ENCODE results near the gene LUC7L2. TPM values are rescaled to one million over a fixed set of nuclear protein-coding genes. Genes with fewer than 3 reads are reported as not detected.
"Not testable (repeated sequence)": the region's sequence is repeated elsewhere in the genome, so short reads cannot be mapped to it uniquely, and the experiment has no call there.

LUC7L2 gene
- total RNA-seq, 1 experiment from 2014 or later = 49.6 TPM

DNA sequence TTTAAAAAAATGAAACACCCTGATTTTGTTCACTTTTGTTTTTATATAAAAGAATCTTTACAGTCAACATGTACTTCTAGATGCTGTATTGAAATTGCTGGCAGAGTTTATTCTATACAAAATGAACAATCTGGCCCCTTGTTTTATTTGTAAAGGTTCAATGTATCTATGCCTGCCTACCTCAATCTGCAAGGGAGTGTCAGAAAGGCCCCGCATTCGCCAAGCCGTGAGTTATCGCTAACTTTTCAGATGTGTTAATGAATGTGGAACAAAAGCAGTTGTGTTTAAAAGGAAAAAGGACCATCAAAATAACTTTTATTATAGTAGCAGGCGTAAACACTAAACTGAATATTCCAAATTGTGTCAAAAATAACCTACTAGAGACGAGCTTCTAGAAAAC, 14.6 kb downstream of the LUC7L2 start:
- DNase-seq (ENCODE audit: low read depth, low spot score) = no peak
- in situ Hi-C loops (cut with HindIII; ENCODE audit: low pct_unique_long_range_greater_than_20kb, low sequenced_read_pairs) = no loop called here

DNA sequence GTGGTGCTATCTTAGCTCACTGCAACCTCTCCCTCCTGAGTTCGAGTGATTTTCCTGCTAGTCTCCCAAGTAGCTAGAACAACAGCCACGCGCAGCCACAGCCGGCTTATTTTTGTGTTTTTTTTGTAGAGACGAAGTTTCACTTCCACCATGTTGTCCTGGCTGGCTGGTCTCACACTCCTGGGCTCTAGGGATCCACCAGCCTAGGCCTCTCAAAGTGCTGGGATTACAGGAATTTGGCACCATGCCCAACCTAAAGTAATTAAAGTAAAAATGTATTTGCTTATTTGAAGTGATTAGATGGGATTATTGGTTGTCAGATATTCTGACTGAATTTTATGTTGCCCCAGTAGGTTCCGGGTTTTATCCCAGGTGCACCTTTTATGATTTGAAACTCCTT, 22.7 kb downstream of the LUC7L2 start:
- no peak for DNase-seq (ENCODE audit: low read depth, low spot score)
- in situ Hi-C loops (cut with HindIII; ENCODE audit: low pct_unique_long_range_greater_than_20kb, low sequenced_read_pairs) = no loop called here

DNA sequence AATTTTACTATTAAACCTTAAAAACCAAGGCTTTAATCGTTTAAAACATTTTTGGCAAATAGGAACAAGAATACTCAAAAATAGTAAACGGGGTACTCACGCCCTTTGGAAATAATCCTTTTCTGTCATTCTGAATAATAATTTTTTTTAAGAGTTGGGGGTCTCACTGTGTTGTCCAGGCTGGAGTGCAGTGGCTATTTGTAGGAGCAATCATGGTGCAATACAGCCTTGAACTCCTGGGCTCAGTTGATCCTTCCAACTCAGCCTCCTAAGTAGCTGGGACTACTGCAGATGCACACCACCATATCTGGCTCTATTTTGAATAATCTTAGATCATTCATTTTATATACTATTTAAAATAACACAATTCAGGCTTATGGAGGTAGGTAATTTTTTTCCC, 24.9 kb downstream of the LUC7L2 start:
- DNase-seq (ENCODE audit: low read depth, low spot score) = no peak
- in situ Hi-C loops (cut with HindIII; ENCODE audit: low pct_unique_long_range_greater_than_20kb, low sequenced_read_pairs) = no loop called here

DNA sequence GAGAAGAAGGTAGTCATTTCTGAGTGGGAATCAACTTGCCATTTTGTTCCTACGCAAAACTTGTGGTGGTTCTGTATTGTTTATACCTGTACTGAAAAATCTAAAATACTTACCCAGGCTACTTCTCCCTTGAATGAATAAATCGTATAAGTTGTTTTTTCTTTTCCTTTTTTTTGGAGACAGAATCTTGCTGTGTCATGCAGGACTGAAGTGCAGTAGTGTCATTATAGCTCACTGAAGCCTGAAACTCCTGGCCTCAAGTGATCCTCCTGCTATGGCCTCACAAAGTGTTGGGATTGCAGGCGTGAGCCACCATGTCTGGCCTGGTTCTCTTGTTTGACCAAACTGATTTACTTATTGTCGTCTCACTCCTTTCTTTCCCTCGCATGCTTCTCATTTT, 27.9 kb downstream of the LUC7L2 start:
- no peak for DNase-seq (ENCODE audit: low read depth, low spot score)
- in situ Hi-C loops (cut with HindIII; ENCODE audit: low pct_unique_long_range_greater_than_20kb, low sequenced_read_pairs) = no loop called here

DNA sequence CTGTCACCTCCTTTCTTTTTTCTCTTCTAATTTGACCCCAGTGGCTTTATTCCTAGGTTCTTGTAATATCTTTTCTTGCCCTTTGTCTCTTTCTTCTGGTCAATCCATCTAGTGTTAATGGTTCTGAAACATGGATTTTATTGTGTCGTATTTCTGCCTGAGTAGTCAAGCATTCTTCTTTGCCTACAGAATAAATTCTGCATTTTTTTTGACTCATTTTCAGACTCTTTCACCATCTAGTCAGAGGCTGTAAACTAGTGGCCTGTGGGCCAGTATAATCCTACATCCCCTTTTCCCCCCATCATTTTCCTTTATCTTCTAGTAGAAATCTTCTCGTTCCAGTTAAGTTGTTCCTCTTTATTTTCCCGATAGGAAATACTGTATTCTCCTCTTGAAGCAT, 29.4 kb downstream of the LUC7L2 start:
- no peak for DNase-seq (ENCODE audit: low read depth, low spot score)
- in situ Hi-C loops (cut with HindIII; ENCODE audit: low pct_unique_long_range_greater_than_20kb, low sequenced_read_pairs) = no loop called here

DNA sequence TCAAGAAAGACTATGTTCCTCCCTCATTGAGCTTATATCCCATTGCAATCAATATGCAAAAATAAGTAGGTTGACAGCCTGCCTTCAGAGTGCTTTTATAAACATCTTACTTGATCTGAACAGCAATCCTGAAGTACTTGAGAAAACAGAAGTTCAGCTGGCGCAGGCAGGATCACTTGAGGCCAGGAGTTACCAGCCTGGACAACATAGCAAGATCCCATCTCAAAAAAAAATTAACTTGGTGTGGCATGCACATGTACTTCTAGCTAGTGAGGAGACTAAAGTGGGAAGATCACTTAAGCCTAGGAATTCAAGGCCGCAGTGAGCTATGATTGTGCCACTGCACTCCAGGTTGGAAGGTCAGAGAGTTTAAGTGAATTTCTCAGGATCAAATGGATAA, 30.1 kb downstream of the LUC7L2 start:
- DNase-seq (ENCODE audit: low read depth, low spot score) = no peak
- in situ Hi-C loops (cut with HindIII; ENCODE audit: low pct_unique_long_range_greater_than_20kb, low sequenced_read_pairs) = no loop called here

DNA sequence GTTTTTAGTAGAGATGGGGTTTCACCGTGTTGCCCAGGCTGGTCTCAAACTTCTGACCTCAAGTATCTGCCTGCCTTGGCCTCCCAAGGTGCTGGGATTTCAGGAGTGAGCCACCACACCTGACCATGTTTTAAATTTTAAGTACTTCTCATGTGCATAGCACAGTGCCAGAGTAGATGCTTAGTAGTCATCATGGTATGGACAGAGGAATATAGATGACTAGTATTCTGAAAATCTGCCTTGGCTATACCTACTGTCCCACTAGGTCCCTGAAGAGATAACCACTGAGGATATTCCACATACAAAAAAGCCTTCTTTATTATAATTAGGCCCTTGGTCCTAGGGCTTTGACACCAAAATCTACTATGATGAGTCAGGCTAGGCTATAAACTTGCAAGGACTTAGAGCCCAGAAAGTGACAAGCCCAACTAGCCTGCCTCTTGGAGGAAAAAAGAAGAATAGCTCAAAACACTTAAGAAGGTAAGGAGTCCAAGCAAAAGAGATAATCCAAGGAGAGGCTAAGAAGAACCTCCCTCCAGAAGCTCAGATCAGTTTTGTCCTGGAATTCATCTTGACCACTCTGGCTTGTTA, 34.0 kb downstream of the LUC7L2 start:
- DNase-seq (ENCODE audit: low read depth, low spot score) = no peak
- in situ Hi-C loops (cut with HindIII; ENCODE audit: low pct_unique_long_range_greater_than_20kb, low sequenced_read_pairs) = no loop called here

DNA sequence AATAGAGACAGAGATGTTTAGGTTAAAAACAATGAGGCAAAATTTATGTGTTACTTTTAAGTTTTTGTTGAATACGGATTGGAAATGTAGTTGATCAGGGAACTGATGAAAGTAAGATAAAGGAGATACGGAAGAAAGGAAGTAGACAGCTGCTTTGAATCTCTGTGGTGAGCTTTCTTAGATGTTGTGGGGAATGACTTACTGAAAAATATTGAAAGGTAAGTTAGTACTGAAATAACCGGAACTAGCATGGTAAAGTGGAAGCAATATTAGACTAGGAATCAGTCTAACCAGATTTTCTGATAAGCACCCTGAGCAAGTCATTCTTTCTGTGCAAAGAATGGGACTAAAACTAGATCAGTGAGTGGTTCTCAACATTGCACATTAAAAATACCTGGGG, 34.8 kb downstream of the LUC7L2 start:
- in situ Hi-C loops (cut with HindIII; ENCODE audit: low pct_unique_long_range_greater_than_20kb, low sequenced_read_pairs) = no loop called here

DNA sequence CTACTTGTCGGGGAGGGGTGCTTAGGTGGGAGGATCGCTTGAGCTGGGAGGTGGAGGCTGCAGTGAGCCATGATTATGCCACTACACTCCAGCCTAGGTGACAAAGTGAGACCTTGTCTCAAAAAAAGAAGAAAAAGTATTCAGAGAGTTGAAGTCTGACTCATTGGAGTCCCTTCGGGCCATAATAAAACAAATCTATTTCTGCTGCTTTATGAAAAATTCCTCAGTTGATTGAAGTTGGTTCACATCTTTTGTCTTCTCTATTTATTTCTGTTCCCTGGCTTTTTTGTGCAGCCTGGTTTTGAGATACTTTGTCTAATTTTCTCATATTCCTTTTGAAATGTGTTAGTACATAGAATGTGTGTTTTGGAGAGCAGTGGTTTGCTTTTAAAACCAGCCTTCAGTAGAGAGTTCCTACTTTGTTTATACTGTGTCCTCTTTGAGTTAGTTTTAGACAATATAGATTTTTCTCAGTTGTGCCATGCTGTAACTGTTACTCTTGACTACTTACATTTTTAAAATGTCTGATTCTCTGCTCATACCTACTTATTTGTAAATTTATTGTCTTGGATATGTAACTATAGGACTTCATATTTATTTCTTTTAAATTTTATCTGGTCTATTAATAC, 36.7 kb downstream of the LUC7L2 start:
- in situ Hi-C loops (cut with HindIII; ENCODE audit: low pct_unique_long_range_greater_than_20kb, low sequenced_read_pairs) = no loop called here
- DNase-seq (ENCODE audit: low read depth, low spot score) = peak; percentile 32

More for the DNA sequence above, 34.8 kb downstream of the LUC7L2 start:
- no peak for DNase-seq (ENCODE audit: low read depth, low spot score)

DNA sequence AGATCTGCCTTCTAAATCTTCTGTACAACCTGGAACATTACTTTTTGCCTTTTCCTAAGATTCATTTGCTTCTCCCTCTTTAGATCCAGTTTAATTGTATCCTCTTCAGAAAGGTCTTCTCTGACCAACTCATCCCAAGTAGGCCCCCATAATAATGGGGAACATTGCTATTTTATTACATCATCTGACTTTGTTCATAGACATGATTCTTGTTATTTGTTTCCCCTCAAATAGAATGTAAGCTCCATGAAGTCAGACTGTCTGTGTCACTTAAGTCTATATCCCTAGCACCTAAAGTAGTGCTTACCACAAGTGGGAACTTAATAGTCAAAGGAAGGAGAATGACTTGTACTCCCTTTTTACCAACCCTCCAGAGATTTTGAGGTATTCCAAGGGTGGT, 37.5 kb downstream of the LUC7L2 start:
- DNase-seq (ENCODE audit: low read depth, low spot score) = no peak
- in situ Hi-C loops (cut with HindIII; ENCODE audit: low pct_unique_long_range_greater_than_20kb, low sequenced_read_pairs) = no loop called here

DNA sequence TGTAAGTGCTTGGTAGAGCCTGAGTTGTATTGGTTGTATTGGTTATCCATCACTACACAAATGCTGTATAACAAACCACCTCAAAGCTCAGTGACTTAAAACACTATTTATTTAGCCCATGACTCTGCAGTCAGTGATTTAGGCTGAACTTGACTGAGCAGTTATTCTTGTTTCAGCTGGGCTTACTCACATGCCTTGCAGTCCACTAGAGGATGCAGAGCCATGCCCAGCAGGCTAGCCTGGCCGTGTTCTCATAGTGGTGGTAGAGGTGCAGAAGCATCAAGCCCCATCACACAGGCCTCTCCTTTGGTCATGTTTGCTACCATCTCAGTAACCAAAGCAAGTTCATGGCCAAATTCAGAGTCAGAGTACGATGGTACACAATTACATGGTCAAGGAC, 43.9 kb downstream of the LUC7L2 start:
- in situ Hi-C loops (cut with HindIII; ENCODE audit: low pct_unique_long_range_greater_than_20kb, low sequenced_read_pairs) = no loop called here
- DNase-seq (ENCODE audit: low read depth, low spot score) = no peak

DNA sequence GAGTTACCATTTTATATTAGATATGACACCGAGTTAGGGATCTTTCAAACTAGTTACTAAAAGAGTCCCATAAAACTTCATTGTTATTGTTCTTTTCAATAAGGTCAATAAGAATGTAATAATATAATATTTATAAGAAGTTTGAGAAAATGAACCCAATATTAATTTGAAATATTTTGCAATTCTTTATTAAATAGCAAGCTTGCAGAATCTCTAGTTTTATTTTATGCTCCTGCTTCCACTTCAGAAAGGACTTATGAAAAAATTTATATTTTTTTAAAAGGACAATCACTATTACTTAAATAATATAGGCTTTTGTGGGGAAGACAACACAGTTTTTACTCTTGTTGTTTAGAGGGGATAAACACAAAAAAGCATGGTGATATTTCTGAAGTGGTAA, 47.9 kb downstream of the LUC7L2 start:
- in situ Hi-C loops (cut with HindIII; ENCODE audit: low pct_unique_long_range_greater_than_20kb, low sequenced_read_pairs) = no loop called here
- DNase-seq (ENCODE audit: low read depth, low spot score) = no peak

DNA sequence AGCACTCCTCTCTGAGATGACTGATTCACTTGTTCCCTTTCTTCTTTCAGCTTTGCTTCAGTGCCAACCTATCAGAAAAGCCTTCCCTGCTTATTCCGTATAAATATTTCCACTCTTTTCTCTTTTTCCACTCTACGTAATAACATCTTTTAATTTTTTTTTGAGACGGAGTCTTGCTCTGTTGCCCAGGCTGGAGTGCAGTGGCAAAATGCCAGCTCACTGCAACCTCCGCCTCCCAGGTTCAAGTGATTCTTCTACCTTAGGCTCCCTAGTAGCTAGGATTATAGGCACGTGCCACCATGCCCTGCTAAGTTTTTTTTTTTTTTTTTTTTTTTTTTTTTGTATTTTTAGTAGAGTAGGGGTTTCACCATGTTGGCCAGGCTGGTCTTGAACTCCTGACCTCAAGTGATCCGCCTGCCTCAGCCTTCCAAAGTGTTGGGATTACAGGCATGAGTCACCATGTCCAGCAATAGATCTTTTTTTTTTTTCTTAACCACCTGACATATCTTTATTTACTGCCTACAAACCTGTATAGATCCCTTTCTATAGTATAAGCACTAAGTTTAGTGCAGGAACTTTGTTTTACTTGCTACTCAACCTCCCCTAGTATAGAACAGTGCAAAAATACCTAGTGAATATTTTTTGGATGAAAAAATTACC, 55.2 kb downstream of the LUC7L2 start:
- in situ Hi-C loops (cut with HindIII; ENCODE audit: low pct_unique_long_range_greater_than_20kb, low sequenced_read_pairs); DNase-seq (ENCODE audit: low read depth, low spot score): not testable (repeated sequence)

DNA sequence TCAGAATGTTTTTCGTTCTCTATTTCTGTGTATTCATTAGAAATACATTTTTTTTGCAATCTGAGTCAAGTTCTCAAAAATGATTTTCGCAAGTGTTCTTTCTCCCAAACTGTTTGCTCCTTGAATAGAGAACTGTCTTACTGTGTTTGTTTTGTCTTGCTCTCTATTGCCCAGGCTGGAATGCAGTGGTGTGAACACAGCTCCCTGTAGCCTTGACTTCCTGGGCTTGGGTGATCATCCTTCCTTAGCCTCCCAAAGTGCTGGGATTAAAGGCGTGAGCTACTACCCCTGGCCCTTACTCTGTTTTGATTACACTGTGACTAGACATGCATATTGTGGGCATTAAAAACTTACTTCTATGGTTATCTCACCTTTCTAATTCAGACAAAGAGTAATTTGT, 56.7 kb downstream of the LUC7L2 start:
- DNase-seq (ENCODE audit: low read depth, low spot score) = no peak
- in situ Hi-C loops (cut with HindIII; ENCODE audit: low pct_unique_long_range_greater_than_20kb, low sequenced_read_pairs) = no loop called here

DNA sequence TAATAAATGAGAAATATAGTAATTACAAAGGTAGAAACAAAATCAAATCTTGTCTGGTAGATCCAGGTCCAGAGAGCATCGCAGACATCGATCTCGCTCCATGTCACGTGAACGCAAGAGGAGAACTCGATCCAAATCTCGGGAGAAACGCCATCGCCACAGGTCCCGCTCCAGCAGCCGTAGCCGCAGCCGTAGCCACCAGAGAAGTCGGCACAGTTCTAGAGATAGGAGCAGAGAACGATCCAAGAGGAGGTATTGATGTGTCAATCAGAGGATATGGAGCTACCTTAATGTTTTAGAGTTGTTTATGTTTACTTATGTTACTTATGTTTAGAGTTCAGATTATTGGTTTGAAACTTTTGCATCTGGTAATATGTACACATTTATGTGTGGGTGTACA, 57.8 kb downstream of the LUC7L2 start:
- DNase-seq (ENCODE audit: low read depth, low spot score) = no peak
- in situ Hi-C loops (cut with HindIII; ENCODE audit: low pct_unique_long_range_greater_than_20kb, low sequenced_read_pairs) = no loop called here

DNA sequence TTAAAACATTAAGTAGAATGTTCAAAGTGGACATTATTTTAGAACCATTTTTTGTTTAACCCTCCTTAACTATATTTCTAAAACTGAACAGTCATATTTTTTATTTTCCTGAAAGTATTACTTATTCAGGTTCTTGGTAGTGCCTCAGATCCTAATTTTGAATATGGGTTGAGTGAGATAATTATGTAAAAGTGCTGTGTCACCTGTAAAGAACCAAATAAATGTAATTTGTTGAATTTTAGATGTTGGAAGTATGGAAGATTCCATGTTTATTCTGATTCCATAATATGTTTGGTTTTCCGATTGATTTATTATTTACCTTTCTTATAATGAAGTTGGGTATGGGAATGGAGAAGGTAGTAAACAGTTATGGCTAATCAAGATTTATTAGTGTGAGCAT, 61.4 kb downstream of the LUC7L2 start:
- in situ Hi-C loops (cut with HindIII; ENCODE audit: low pct_unique_long_range_greater_than_20kb, low sequenced_read_pairs) = no loop called here
- DNase-seq (ENCODE audit: low read depth, low spot score) = no peak

DNA sequence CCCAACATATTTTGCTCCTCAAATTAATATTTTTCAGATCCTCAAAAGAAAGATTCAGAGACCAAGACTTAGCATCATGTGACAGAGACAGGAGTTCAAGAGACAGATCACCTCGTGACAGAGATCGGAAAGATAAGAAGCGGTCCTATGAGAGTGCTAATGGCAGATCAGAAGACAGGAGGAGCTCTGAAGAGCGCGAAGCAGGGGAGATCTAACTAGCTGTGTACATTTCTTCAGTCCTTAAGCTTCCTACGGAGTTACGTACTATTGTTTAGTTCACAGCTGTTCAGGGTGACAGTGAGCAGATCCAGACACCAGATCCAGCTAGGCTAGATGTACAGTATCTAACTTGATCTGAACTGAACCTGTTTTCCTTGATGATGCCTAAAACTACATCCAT, 62.4 kb downstream of the LUC7L2 start:
- peak; percentile 53 for DNase-seq (ENCODE audit: low read depth, low spot score)
- in situ Hi-C loops (cut with HindIII; ENCODE audit: low pct_unique_long_range_greater_than_20kb, low sequenced_read_pairs) = no loop called here

DNA sequence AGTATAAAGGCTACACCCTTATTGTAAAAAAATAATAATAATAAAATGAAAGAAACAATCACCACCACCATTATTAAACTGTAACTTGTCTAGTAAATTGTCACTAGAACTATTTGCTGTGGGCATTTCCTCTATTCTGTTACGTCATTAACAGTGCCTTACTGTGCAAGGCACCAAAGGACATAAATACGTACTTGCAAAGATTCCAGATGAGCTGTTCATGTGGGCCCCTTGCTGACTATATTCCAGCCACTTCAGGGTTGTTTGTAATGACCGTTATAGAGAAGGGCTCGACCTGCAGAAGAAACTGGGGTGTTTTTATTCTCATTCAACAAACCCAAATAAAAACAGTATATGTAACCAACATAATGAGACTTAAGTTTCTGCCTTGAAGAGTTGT, 63.4 kb downstream of the LUC7L2 start:
- in situ Hi-C loops (cut with HindIII; ENCODE audit: low pct_unique_long_range_greater_than_20kb, low sequenced_read_pairs) = no loop called here
- no peak for DNase-seq (ENCODE audit: low read depth, low spot score)

DNA sequence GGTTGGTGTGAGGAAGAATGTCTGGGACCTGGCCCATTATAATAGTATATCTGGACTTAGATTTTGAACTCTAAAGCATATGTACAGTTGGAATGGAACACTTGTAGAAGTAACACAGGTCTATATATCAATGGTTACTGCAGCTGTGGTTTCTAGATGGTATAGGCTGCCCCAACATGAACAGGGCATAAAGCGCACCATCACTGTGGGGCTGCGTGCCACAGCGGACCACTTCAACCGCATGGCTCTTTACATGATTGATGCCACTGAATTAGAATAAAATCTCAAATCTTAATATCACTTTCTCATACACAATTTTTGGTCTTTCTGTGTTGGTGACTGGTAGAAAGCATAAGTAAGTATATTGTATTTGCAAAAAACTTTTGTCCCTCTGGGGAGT, 64.3 kb downstream of the LUC7L2 start:
- in situ Hi-C loops (cut with HindIII; ENCODE audit: low pct_unique_long_range_greater_than_20kb, low sequenced_read_pairs) = no loop called here
- DNase-seq (ENCODE audit: low read depth, low spot score) = no peak

Measured in SK-MEL-5 (cell line).